Right lobe of liver (tissue), 4 donors: ENCODE measurements around the gene GPR82.

Source experiments
- CTCF ChIP-seq, 4 donors: fragments of 200-600 bp in 3 of 4; fragments of 450-650 bp in 1 of 4; IDR thresholded peaks; one replicate each; pipeline versions ENCODE4 v1.5.1 to v1.8.0; 2016 to 2022; ENCODE audit warnings: antibody characterized with exemption in 4 of 4, mild to moderate bottlenecking in 2 of 4
- POLR2A ChIP-seq: fragments of 450-650 bp; IDR thresholded peaks from one replicate; pipeline ENCODE4 v1.6.1; 2017; ENCODE audit warnings: antibody characterized with exemption, mild to moderate bottlenecking
- donor health status: DM: no; HTN: no; CAD: no.
- donor health status: DM: no; HTN: no; CAD: no.
- donor health status: DM: no; HTN: yes; CAD: no.

- TF ChIP-seq POLR2A (no peak), CTCF (IDR thresholded peaks at IDR 0.05) (no peak)
Measured at GRCh38 chrX:41737065-41737464, 13.1 kb downstream of the GPR82 start.
